ENCODE measurements around the gene TSPAN18.

Gene TSPAN18

GRCh38 chr11:44731685-44732430, 5.1 kb downstream of the TSPAN18 start:
- no peak overlapping the region for H3K4me3 ChIP-seq (ENCODE audit: low read length)
- no peak for DNase-seq (ENCODE audit: low read depth, low spot score)

GRCh38 chr11:44732564-44732963, 5.8 kb downstream of the TSPAN18 start:
- no peak for DNase-seq (ENCODE audit: low read depth, low spot score)
- no peak overlapping the region for H3K4me3 ChIP-seq (ENCODE audit: low read length)

- H3K4me3 ChIP-seq (ENCODE audit: low read length): no peak overlapping the region
- DNase-seq (ENCODE audit: low read depth, low spot score): no peak
These were observed 7.1 kb downstream of the TSPAN18 start for GRCh38 chr11:44733877-44734276.

- H3K4me3 ChIP-seq (ENCODE audit: low read length): no peak overlapping the region
- DNase-seq (ENCODE audit: low read depth, low spot score): no peak
These were observed 8.2 kb downstream of the TSPAN18 start for GRCh38 chr11:44734843-44735381.

DNA sequence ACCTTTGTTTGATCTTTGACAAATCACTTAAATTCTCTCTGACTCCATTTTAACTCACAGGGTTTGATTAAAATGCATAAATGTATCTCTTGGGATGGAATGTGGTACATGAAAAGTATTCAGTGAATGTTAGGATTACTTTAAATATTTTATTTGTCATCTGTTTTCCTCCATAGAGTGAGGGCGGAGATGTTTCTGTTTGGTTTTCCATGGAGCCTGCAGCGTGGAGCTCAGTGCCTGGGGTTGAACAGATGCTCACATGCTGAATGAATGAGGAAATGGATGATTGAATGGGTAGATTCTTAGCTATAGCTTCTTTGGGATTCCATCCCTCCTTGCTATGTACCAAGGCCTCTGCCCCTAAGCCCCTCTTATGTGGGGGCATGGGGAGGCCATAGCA, 10.0 kb downstream of the TSPAN18 start:
- H3K4me3 ChIP-seq (ENCODE audit: low read length): no peak overlapping the region
- DNase-seq (ENCODE audit: low read depth, low spot score): no peak

GRCh38 chr11:44737245-44738085, 10.7 kb downstream of the TSPAN18 start:
- no peak for DNase-seq (ENCODE audit: low read depth, low spot score)
- H3K4me3 ChIP-seq (ENCODE audit: low read length): no peak overlapping the region

GRCh38 chr11:44738791-44739190, 12.0 kb downstream of the TSPAN18 start:
- DNase-seq (ENCODE audit: low read depth, low spot score): no peak
- H3K4me3 ChIP-seq (ENCODE audit: low read length): no peak overlapping the region

DNA sequence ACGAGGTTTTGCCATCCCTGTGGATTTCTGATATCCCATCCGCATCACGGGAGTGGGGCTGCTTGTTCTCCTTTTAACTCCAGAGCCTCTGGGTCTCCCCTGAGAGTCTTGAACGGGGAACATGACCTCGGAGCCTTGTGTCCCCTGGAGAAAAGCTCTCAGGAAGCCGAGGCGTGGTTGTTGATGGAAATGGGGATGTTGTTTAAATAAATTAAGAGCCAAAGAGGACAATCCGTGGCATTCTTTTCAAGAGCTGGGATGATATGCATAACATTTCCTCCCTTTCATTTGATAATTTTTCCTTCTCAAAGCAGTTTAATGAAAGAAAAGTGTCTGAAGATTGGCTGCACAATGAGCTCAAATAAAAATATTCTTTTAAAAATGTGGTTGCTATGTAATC, 14.2 kb downstream of the TSPAN18 start:
- DNase-seq (ENCODE audit: low read depth, low spot score): no peak
- no peak overlapping the region for H3K4me3 ChIP-seq (ENCODE audit: low read length)

DNA sequence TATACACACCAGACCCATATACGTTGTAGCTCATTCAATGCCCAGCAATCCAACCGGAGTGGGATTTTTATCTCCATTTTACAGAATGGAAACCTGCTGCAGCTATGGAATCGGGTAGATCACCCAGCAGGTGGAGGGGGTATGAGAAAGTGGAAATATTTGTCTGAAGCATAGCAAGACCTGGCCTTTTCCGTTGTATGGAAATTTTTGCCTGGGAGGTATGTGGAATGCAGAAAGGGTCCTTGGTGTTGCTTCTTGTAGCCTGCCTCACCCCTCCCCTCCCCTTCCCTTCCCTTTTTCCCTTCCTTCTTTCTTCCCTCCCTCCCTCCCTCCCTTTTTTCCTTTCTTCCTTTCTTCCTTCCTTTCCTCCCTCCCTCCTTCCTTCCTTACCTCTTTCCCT, 15.2 kb downstream of the TSPAN18 start:
- H3K4me3 ChIP-seq (ENCODE audit: low read length): no peak overlapping the region
- no peak for DNase-seq (ENCODE audit: low read depth, low spot score)

DNA sequence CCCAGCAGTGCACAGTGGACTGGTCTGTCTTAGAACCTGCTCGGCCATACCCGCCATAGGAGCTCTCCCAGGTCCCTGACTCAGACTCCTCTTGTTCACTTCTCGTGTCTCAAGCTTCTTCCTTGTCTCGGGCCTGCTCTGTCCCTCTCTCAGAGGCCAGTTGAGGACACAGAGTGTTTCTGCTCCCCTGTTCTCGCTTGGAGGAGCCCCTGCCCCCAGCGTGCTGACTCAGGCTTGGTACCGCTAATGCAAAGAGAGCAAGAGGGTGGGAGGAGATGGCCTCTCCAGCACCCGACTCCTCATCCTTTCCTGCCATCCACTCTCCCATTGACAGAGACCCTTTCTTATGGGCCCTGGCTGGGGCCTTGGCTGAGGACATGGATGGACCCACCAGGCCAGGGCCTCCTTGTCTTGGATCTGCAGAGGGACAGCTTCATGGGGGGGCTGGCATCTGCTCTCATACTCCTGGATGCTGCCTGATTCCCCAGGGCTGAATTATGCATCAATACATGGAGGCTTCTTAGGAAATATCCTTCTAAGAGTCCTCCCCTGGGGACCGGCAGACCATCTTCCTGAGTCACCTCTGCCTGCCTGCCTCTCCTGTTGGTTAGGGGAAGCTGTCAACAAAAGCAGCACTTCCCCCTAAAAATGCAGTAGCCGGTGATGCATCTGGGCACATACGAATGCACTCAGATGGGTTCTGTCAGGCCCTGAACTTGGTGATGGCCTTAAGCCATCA, 15.9 kb downstream of the TSPAN18 start:
- no peak overlapping the region for H3K4me3 ChIP-seq (ENCODE audit: low read length)
- no peak for DNase-seq (ENCODE audit: low read depth, low spot score)

- no peak for DNase-seq (ENCODE audit: low read depth, low spot score)
These were observed 16.6 kb downstream of the TSPAN18 start for GRCh38 chr11:44743326-44743725.

DNA sequence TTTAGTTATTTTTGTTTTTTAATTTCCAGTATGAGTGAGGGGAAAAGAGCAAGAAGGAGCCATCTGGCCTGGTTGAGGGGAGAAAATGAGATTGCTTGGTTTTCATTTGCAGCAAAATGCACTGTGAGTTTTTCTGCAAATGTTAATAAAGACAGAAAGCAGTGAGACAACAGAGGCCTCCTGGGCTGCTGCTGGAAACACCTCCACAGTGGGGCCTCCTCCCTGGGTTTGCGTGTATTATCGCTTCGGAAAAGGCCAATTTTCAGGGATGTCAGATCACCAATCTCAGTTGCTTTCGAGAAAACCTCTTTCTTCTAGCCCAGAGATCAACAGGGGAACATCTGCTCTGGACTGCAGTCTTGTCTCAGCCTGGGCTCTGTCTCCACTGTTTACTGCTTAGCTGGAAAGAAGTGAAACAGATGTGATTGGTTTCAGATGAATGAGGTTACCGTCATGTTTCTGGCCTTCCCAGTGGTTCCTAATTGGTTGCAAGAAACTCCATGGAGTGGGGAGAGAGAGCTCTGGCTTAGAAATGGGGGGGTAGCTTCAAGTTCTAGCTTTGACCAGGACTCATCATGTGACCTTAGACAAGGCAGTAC, 17.3 kb downstream of the TSPAN18 start:
- no peak for DNase-seq (ENCODE audit: low read depth, low spot score)
- H3K4me3 ChIP-seq (ENCODE audit: low read length): no peak overlapping the region

More at GRCh38 chr11:44743326-44743725, 16.6 kb downstream of the TSPAN18 start:
- H3K4me3 ChIP-seq (ENCODE audit: low read length): no peak overlapping the region

GRCh38 chr11:44746894-44747293, 20.1 kb downstream of the TSPAN18 start:
- no peak for DNase-seq (ENCODE audit: low read depth, low spot score)
- H3K4me3 ChIP-seq (ENCODE audit: low read length): no peak overlapping the region

GRCh38 chr11:44747316-44747715, 20.6 kb downstream of the TSPAN18 start:
- no peak overlapping the region for H3K4me3 ChIP-seq (ENCODE audit: low read length)
- DNase-seq (ENCODE audit: low read depth, low spot score): no peak

GRCh38 chr11:44747836-44748235, 21.1 kb downstream of the TSPAN18 start:
- H3K4me3 ChIP-seq (ENCODE audit: low read length): no peak overlapping the region
- no peak for DNase-seq (ENCODE audit: low read depth, low spot score)

- DNase-seq (ENCODE audit: low read depth, low spot score): no peak
- H3K4me3 ChIP-seq (ENCODE audit: low read length): no peak overlapping the region
These were observed 21.8 kb downstream of the TSPAN18 start for GRCh38 chr11:44748606-44749005.

GRCh38 chr11:44749189-44749588, 22.4 kb downstream of the TSPAN18 start:
- no peak overlapping the region for H3K4me3 ChIP-seq (ENCODE audit: low read length)
- DNase-seq (ENCODE audit: low read depth, low spot score): no peak

DNA sequence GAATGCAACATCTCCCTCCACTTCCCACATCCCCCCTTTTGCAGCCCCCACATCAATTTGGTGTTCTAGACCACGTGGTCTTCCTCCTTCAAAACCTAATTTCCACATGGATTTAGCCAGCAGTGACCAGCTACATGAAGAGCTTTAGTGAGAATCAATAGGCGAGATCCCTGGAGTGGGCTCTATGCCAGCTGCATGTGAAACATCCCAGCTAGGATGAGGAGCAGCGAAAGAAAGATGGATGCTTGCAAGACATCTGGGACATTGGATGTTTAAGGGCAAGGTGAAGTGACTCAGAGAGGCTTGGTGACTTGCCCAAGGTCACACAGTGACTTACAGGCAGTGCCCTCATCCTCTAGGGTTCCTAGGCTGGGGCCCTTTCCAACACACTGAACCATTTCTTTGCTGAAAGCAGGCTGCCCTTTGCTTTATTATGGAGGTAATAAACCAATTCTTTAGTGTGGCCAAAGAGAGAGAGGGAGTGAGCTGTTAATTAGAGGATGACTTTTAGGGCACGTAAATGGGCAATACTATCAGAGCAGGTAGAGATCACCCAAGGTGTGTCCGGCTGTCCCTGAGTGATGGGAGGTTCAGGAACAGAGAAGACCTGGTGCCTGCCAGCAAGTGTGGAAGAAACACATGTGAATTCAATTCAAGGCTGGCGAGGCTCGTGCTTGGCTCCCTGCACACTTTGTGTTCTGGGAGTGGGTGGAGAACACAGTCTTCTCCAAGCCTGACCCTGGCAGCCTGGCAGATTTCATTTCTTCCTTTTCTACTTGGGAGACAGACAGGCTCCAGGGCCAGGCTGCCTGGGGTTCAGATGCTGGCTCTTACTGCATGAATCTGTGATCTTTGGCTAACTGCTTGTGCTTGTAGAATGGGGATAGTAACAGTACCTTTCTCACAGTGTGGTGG, 24.0 kb downstream of the TSPAN18 start:
- DNase-seq (ENCODE audit: low read depth, low spot score): no peak
- H3K4me3 ChIP-seq (ENCODE audit: low read length): no peak overlapping the region

Measured in Jurkat, Clone E6-1 (cell line).